Naive thymus-derived CD4-positive, alpha-beta T cell (primary cell): ENCODE measurements around the gene TBCD. TPM values are rescaled to one million over a fixed set of nuclear protein-coding genes. Genes with fewer than 3 reads are reported as not detected.
"Not testable (repeated sequence)": the region's sequence is repeated elsewhere in the genome, so short reads cannot be mapped to it uniquely, and the experiment has no call there.

Source experiments
- ATAC-seq: fragments of 150-1000 bp; cut with Tn5 transposase; 2 replicates; pipeline ENCODE4 v1.10.0; 2021; ENCODE audit warnings: mild to moderate bottlenecking, moderate library complexity
- CTCF ChIA-PET: fragments of 350-600 bp; sonication (Branson Sonifier 250); formaldehyde crosslinking; loops from one replicate; lab custom pipeline; 2021; ENCODE audit warnings: antibody characterized with exemption; lab: Charles Lee
- POLR2A ChIA-PET: fragments of 350-600 bp; sonication (Branson Sonifier 250); formaldehyde crosslinking; loops from one replicate; lab custom pipeline; 2021; ENCODE audit warnings: antibody characterized with exemption, inconsistent platforms; lab: Charles Lee
- DNase-seq, 9 donors: peaks; one replicate each; pipeline versions ENCODE4 v3.0.0 to v3.0.0-alpha.2; 2020 to 2022; ENCODE audit warnings: mixed read lengths in 1 of 9
- H3K27ac ChIP-seq: one replicate; pipeline ENCODE4 v1.7.0; 2013; ENCODE audit warnings: mild to moderate bottlenecking, low read depth, low read length, moderate library complexity
- H3K27me3 ChIP-seq, 2 donors: one replicate each; pipeline ENCODE4 v1.7.0; 2013; ENCODE audit warnings: low read length in 2 of 2, mild to moderate bottlenecking in 2 of 2, moderate library complexity in 2 of 2; ENCODE audit not compliant: control insufficient read depth in 2 of 2, insufficient read depth in 2 of 2
- H3K36me3 ChIP-seq, 3 experiments: 1 replicate in 2 of 3; 2 replicates in 1 of 3; pipeline ENCODE4 v1.7.0; 2013; ENCODE audit warnings: low read length in 3 of 3, mild to moderate bottlenecking in 3 of 3, moderate library complexity in 1 of 3; ENCODE audit not compliant: insufficient read depth in 3 of 3, control insufficient read depth in 2 of 3
- H3K4me1 ChIP-seq, 2 donors: one replicate each; pipeline ENCODE4 v1.7.0; 2013; ENCODE audit warnings: low read length in 2 of 2, mild to moderate bottlenecking in 2 of 2, moderate library complexity in 1 of 2; ENCODE audit not compliant: control insufficient read depth in 2 of 2, insufficient read depth in 2 of 2
- H3K4me3 ChIP-seq: 2 replicates; pipeline ENCODE4 v1.7.0; 2013; ENCODE audit warnings: mild to moderate bottlenecking, low read length
- H3K9me3 ChIP-seq, 3 experiments: 1 replicate in 2 of 3; 2 replicates in 1 of 3; pipeline ENCODE4 v1.7.0; 2013; ENCODE audit warnings: low read length in 3 of 3; ENCODE audit not compliant: control insufficient read depth in 2 of 3
- H3K27ac Mint-ChIP-seq, 9 donors: one replicate each; pipeline ENCODE4 v1.8.0; 2020 to 2022; ENCODE audit warnings: mixed read lengths in 9 of 9, mild to moderate bottlenecking in 8 of 9, moderate library complexity in 5 of 9, inconsistent platforms in 2 of 9
- H3K27me3 Mint-ChIP-seq, 5 donors: one replicate each; pipeline ENCODE4 v1.8.0; 2021 to 2022; ENCODE audit warnings: mixed read lengths in 5 of 5, mild to moderate bottlenecking in 1 of 5
- H3K36me3 Mint-ChIP-seq, 5 donors: one replicate each; pipeline ENCODE4 v1.8.0; 2020 to 2022; ENCODE audit warnings: mixed read lengths in 5 of 5, mild to moderate bottlenecking in 3 of 5, inconsistent platforms in 1 of 5
- H3K4me1 Mint-ChIP-seq, 7 donors: one replicate each; pipeline ENCODE4 v1.8.0; 2020 to 2022; ENCODE audit warnings: mixed read lengths in 7 of 7, mild to moderate bottlenecking in 3 of 7, inconsistent platforms in 1 of 7
- H3K4me3 Mint-ChIP-seq, 10 donors: one replicate each; pipeline ENCODE4 v1.8.0; 2020 to 2022; ENCODE audit warnings: mild to moderate bottlenecking in 10 of 10, mixed read lengths in 10 of 10, moderate library complexity in 6 of 10, inconsistent platforms in 2 of 10
- H3K9me3 Mint-ChIP-seq, 11 donors: one replicate each; pipeline ENCODE4 v1.8.0; 2020 to 2022; ENCODE audit warnings: mixed read lengths in 11 of 11, mild to moderate bottlenecking in 4 of 11, inconsistent platforms in 1 of 11, moderate library complexity in 1 of 11
- intact Hi-C, 2 donors: fragments of 100-400 bp; cut with micrococcal nuclease; formaldehyde crosslinking; loops; one replicate each; pipeline ENCODE4 v1.15.1; 2023
- polyA plus RNA-seq, 2 donors: library from polyadenylated mRNA; unstranded; fragments of 300-500 nt; fragmentation: Illumina TruSeq; gene quantifications; one replicate each; pipeline ENCODE4 v1.2.3, GENCODE V29; 2021
- total RNA-seq, 6 experiments: library from RNA in 5 of 6; stranded (reverse) in 5 of 6; gene quantifications; 1 replicate in 5 of 6; 2 replicates in 1 of 6; pipeline ENCODE4 v1.2.3 and lab custom pipeline; 2021 to 2026

TBCD gene
- total and polyA plus RNA-seq, 7 experiments from 2014 or later, result 61.5 to 255 (median 123) TPM

- Mint-ChIP-seq H3K9me3 (no peaks in the 10 kb centered on the region), H3K27ac (no peak overlapping the region), H3K36me3 (peaks cover 0 to 12% (median 0%) of the 10 kb centered on the region in 5 donors), H3K4me1 (peaks cover 6 to 15% (median 7%) of the 10 kb centered on the region in 7 donors), H3K27me3 (no peaks in the 10 kb centered on the region), H3K4me3 (no peak overlapping the region)
- CTCF ChIA-PET, result no interaction called here
- no peak overlapping the region for H3K4me3 ChIP-seq
- H3K27me3 ChIP-seq, result no peaks in the 10 kb centered on the region
- no peaks in the 10 kb centered on the region for H3K9me3 ChIP-seq
- no peaks in the 10 kb centered on the region for H3K36me3 ChIP-seq
- peaks cover 0 to 7% of the 10 kb centered on the region in 2 donors for H3K4me1 ChIP-seq
- no peak overlapping the region for H3K27ac ChIP-seq
- ATAC-seq, result no peak
- intact Hi-C loops, result no loop called here
- no peak for DNase-seq
- POLR2A ChIA-PET, result no interaction called here
These were observed 215.6 kb downstream of the TBCD start for GRCh38 chr17:82967268-82968032.

GRCh38 chr17:82968033-82968841 lies 216.4 kb downstream of the TBCD start:
- H3K36me3 ChIP-seq, H3K4me3 ChIP-seq, POLR2A ChIA-PET, H3K9me3 Mint-ChIP-seq, H3K27me3 Mint-ChIP-seq, H3K27me3 ChIP-seq, H3K4me3 Mint-ChIP-seq, ATAC-seq, intact Hi-C loops, DNase-seq, CTCF ChIA-PET, H3K4me1 ChIP-seq, H3K9me3 ChIP-seq, H3K27ac ChIP-seq: not testable (repeated sequence)
- H3K36me3 Mint-ChIP-seq, result peaks cover 0 to 16% (median 0%) of the 10 kb centered on the region in 5 donors
- H3K27ac Mint-ChIP-seq, result peak overlapping the region in 1 of 9 donors; percentile 66
- peaks cover 4 to 12% (median 5%) of the 10 kb centered on the region in 7 donors for H3K4me1 Mint-ChIP-seq

GRCh38 chr17:82970067-82970466 lies 218.2 kb downstream of the TBCD start:
- DNase-seq (no peak), ATAC-seq (no peak)
- H3K27ac ChIP-seq, result no peak overlapping the region
- CTCF ChIA-PET, result interaction anchor here (0.7 kb wide), 1 partner anchor 205 kb away, joined by 4 read pairs; no protein-coding TSS in a partner anchor
- Mint-ChIP-seq H3K4me1 (peaks cover 0 to 8% (median 0%) of the 10 kb centered on the region in 7 donors), H3K27ac (no peak overlapping the region), H3K36me3 (peaks cover 0 to 16% (median 0%) of the 10 kb centered on the region in 5 donors), H3K27me3 (no peaks in the 10 kb centered on the region), H3K9me3 (no peaks in the 10 kb centered on the region), H3K4me3 (peak overlapping the region in 2 of 10 donors; percentile 5 to 39)
- intact Hi-C loops, result no loop called here
- POLR2A ChIA-PET, result interaction anchor here (0.5 to 0.6 kb wide), 2 partner anchors 23 to 111 kb away, joined by 4 to 8 read pairs; no protein-coding TSS in a partner anchor
- no peaks in the 10 kb centered on the region for H3K27me3 ChIP-seq
- H3K36me3 ChIP-seq, result no peaks in the 10 kb centered on the region
- no peak overlapping the region for H3K4me3 ChIP-seq
- H3K9me3 ChIP-seq, result no peaks in the 10 kb centered on the region
- no peaks in the 10 kb centered on the region for H3K4me1 ChIP-seq

- intact Hi-C loops, result no loop called here
- Histone ChIP-seq H3K36me3 (no peaks in the 10 kb centered on the region), H3K27me3 (no peaks in the 10 kb centered on the region), H3K27ac (no peak overlapping the region), H3K4me3 (no peak overlapping the region), H3K9me3 (no peaks in the 10 kb centered on the region), H3K4me1 (no peaks in the 10 kb centered on the region)
- H3K4me3 Mint-ChIP-seq, result peak overlapping the region in 3 of 10 donors; percentile 27 to 60 (median 49)
- H3K27ac Mint-ChIP-seq, result no peak overlapping the region
- ChIA-PET POLR2A (interaction anchor here (0.5 kb wide), 1 partner anchor 112 kb away, joined by 8 read pairs; no protein-coding TSS in a partner anchor), CTCF (no interaction called here)
- no peak for DNase-seq
- peaks cover 0 to 8% (median 0%) of the 10 kb centered on the region in 7 donors for H3K4me1 Mint-ChIP-seq
- no peaks in the 10 kb centered on the region for H3K27me3 Mint-ChIP-seq
- H3K9me3 Mint-ChIP-seq, result no peaks in the 10 kb centered on the region
- peaks cover 0 to 16% (median 0%) of the 10 kb centered on the region in 5 donors for H3K36me3 Mint-ChIP-seq
- no peak for ATAC-seq
These were observed 219.1 kb downstream of the TBCD start for GRCh38 chr17:82970818-82971590.

- H3K27me3 Mint-ChIP-seq, result no peaks in the 10 kb centered on the region
- no peaks in the 10 kb centered on the region for H3K36me3 ChIP-seq
- H3K4me3 Mint-ChIP-seq, result no peak overlapping the region
- intact Hi-C loops, result no loop called here
- no peak overlapping the region for H3K27ac ChIP-seq
- no peaks in the 10 kb centered on the region for H3K27me3 ChIP-seq
- H3K27ac Mint-ChIP-seq, result peak overlapping the region in 1 of 9 donors; percentile 55
- CTCF ChIA-PET, result no interaction called here
- peaks cover 0 to 9% (median 2%) of the 10 kb centered on the region in 7 donors for H3K4me1 Mint-ChIP-seq
- peaks cover under 1 to 4% of the 10 kb centered on the region in 2 donors for H3K4me1 ChIP-seq
- POLR2A ChIA-PET, result no interaction called here
- ATAC-seq (no peak), DNase-seq (no peak)
- H3K36me3 Mint-ChIP-seq, result peaks cover 0 to 4% (median 0%) of the 10 kb centered on the region in 5 donors
- no peaks in the 10 kb centered on the region for H3K9me3 Mint-ChIP-seq
- H3K4me3 ChIP-seq, result no peak overlapping the region
- no peaks in the 10 kb centered on the region for H3K9me3 ChIP-seq
These were observed 221.0 kb downstream of the TBCD start for GRCh38 chr17:82972836-82973372.
